Natural killer cell (primary cell): ENCODE measurements around the gene CCL5. TPM values are rescaled to one million over a fixed set of nuclear protein-coding genes. Genes with fewer than 3 reads are reported as not detected.
A peak's percentile ranks its signal among the peaks of the same experiment; 100 is the strongest.
"Not testable (repeated sequence)": the region's sequence is repeated elsewhere in the genome, so short reads cannot be mapped to it uniquely, and the experiment has no call there.

Source experiments
- ATAC-seq, 3 donors: fragments of 150-1000 bp in 2 of 3; fragments of 200-7000 bp in 1 of 3; cut with Tn5 transposase; 1 replicate in 1 of 3; 2 replicates in 2 of 3; pipeline ENCODE4 v1.10.0; 2021; ENCODE audit warnings: mild to moderate bottlenecking in 2 of 3, moderate library complexity in 2 of 3
- DNase-seq, 2 donors: peaks; one replicate each; pipeline versions ENCODE4 v3.0.0 to v3.0.0-alpha.2; 2013 to 2021; ENCODE audit warnings: mixed read lengths in 1 of 2
- H3K27ac ChIP-seq: one replicate; pipeline ENCODE4 v1.5.1; 2013; ENCODE audit warnings: mild to moderate bottlenecking, low read length
- H3K27me3 ChIP-seq: one replicate; pipeline ENCODE4 v1.6.1; 2013; ENCODE audit warnings: low read length; ENCODE audit not compliant: control insufficient read depth, insufficient read depth
- H3K36me3 ChIP-seq: one replicate; pipeline ENCODE4 v1.6.1; 2013; ENCODE audit warnings: low read length; ENCODE audit not compliant: control insufficient read depth, insufficient read depth
- H3K4me1 ChIP-seq: one replicate; pipeline ENCODE4 v1.6.1; 2013; ENCODE audit warnings: low read length; ENCODE audit not compliant: control insufficient read depth, insufficient read depth
- H3K4me3 ChIP-seq: one replicate; pipeline ENCODE4 v1.5.1; 2013; ENCODE audit warnings: low read length
- H3K9me3 ChIP-seq: one replicate; pipeline ENCODE4 v1.6.1; 2013; ENCODE audit warnings: low read length; ENCODE audit not compliant: control insufficient read depth, insufficient read depth
- H3K27ac Mint-ChIP-seq, 2 donors: one replicate each; pipeline ENCODE4 v1.8.0; 2022; ENCODE audit warnings: mild to moderate bottlenecking in 2 of 2, mixed read lengths in 2 of 2, moderate library complexity in 1 of 2
- H3K27me3 Mint-ChIP-seq, 2 donors: one replicate each; pipeline ENCODE4 v1.8.0; 2022; ENCODE audit warnings: low read depth in 2 of 2, mixed read lengths in 2 of 2
- H3K36me3 Mint-ChIP-seq: one replicate; pipeline ENCODE4 v1.8.0; 2022; ENCODE audit warnings: mixed read lengths
- H3K4me1 Mint-ChIP-seq, 2 donors: one replicate each; pipeline ENCODE4 v1.8.0; 2022; ENCODE audit warnings: mixed read lengths in 2 of 2
- H3K4me3 Mint-ChIP-seq: one replicate; pipeline ENCODE4 v1.8.0; 2022; ENCODE audit warnings: mild to moderate bottlenecking, moderate library complexity, mixed read lengths
- H3K9me3 Mint-ChIP-seq, 2 donors: one replicate each; pipeline ENCODE4 v1.8.0; 2022; ENCODE audit warnings: mixed read lengths in 2 of 2
- CTCF ChIP-seq: fragments of 200-600 bp; IDR thresholded peaks from one replicate; pipeline ENCODE4 v1.8.0; 2022; ENCODE audit warnings: antibody characterized with exemption
- WGBS: methylation state at CpG from one replicate; pipeline ENCODE4 v1.1.7; 2013; ENCODE audit warnings: missing lambda C conversion rate; ENCODE audit not compliant: insufficient coverage; 5-methylcytosine and 5-hydroxymethylcytosine counted together
- intact Hi-C: fragments of 100-400 bp; cut with micrococcal nuclease; formaldehyde crosslinking; loops from one replicate; pipeline ENCODE4 v1.14.2; 2022
- total RNA-seq, 4 donors: library from RNA; stranded (reverse); fragments of 120-200 nt in 1 of 4; gene quantifications; one replicate each; pipeline versions ENCODE4 v1.2.3 to v1.2.4, GENCODE V29; 2013 to 2022

The CCL5 gene
- total RNA-seq, 3 donors from 2014 or later (not counting 1 experiment from before 2014, with no cell fraction given), result 793 to 1,167 (median 825) TPM

- WGBS, result 10% methylated on average over 4 of the region's 6 CpGs
- H3K27me3 ChIP-seq, result no peaks in the 10 kb centered on the region
Observed at GRCh38 chr17:35898283-35899070, 18.3 kb upstream of the CCL5 start.

GRCh38 chr17:35897772-35898171 is 17.6 kb upstream of the CCL5 start:
- 91% methylated on average over 6 of the region's 7 CpGs for WGBS
- DNase-seq, H3K4me3 ChIP-seq, ATAC-seq, H3K27me3 Mint-ChIP-seq, H3K36me3 ChIP-seq, H3K36me3 Mint-ChIP-seq, H3K9me3 Mint-ChIP-seq, H3K9me3 ChIP-seq, H3K27me3 ChIP-seq: not testable (repeated sequence)
- intact Hi-C loops, result loop anchor here (1.0 to 5.0 kb wide), 3 partner anchors 8 to 300 kb away; partner anchors contain the start of genes CCL3L1 and CCL3L3
- Mint-ChIP-seq H3K4me3 (peak overlapping the region; percentile 71), H3K27ac (peak overlapping the region; percentile 96 to 97), H3K4me1 (peaks cover 84 to 91% of the 10 kb centered on the region in 2 donors)
- Histone ChIP-seq H3K4me1 (peaks cover 98% of the 10 kb centered on the region), H3K27ac (peak overlapping the region; percentile 76)

More at GRCh38 chr17:35898283-35899070, 18.3 kb upstream of the CCL5 start:
- peak overlapping the region; percentile 76 for H3K27ac ChIP-seq
- H3K4me1 ChIP-seq, result peaks cover 98% of the 10 kb centered on the region
- intact Hi-C loops, result loop anchor here (1.0 to 5.0 kb wide), 3 partner anchors 9 to 299 kb away; partner anchors contain the start of genes CCL3L1 and CCL3L3
- H3K4me1 Mint-ChIP-seq, result peaks cover 84 to 91% of the 10 kb centered on the region in 2 donors
- H3K4me3 ChIP-seq, result no peak overlapping the region
- H3K27ac Mint-ChIP-seq, result peak overlapping the region; percentile 96 to 97
- peak overlapping the region; percentile 82 for H3K4me3 Mint-ChIP-seq
- no peaks in the 10 kb centered on the region for H3K36me3 ChIP-seq
- ATAC-seq (peak; percentile 2 to 49 (median 25)), DNase-seq (peak in 1 of 2 donors; percentile 45)
- H3K9me3 ChIP-seq, result no peaks in the 10 kb centered on the region
- TF ChIP-seq CTCF, result no peak
- H3K27me3 Mint-ChIP-seq, result no peaks in the 10 kb centered on the region
- no peaks in the 10 kb centered on the region for H3K36me3 Mint-ChIP-seq
- H3K9me3 Mint-ChIP-seq, result no peaks in the 10 kb centered on the region

- H3K36me3 ChIP-seq, result no peaks in the 10 kb centered on the region
- Mint-ChIP-seq H3K27ac (peak overlapping the region; percentile 97 to 98), H3K4me1 (peaks cover 84 to 90% of the 10 kb centered on the region in 2 donors), H3K27me3 (no peaks in the 10 kb centered on the region), H3K36me3 (no peaks in the 10 kb centered on the region), H3K4me3 (peak overlapping the region; percentile 90), H3K9me3 (no peaks in the 10 kb centered on the region)
- intact Hi-C loops, result loop anchor here (5.0 kb wide), 2 partner anchors 49 to 301 kb away; partner anchors contain the start of genes CCL3L1 and CCL3L3
- H3K4me1 ChIP-seq, result peaks cover 98% of the 10 kb centered on the region
- H3K27ac ChIP-seq, result peak overlapping the region; percentile 78
- DNase-seq (peak; percentile 64 to 81), ATAC-seq (peak; percentile 35 to 77 (median 75))
- TF ChIP-seq CTCF, result no peak
- no peaks in the 10 kb centered on the region for H3K9me3 ChIP-seq
- WGBS, result 6% methylated on average over 13 of the region's 14 CpGs
- no peaks in the 10 kb centered on the region for H3K27me3 ChIP-seq
- H3K4me3 ChIP-seq, result peak overlapping the region; percentile 11
Observed at GRCh38 chr17:35895636-35896587, 15.8 kb upstream of the CCL5 start.
